Upper lobe of left lung (tissue), 4 donors: ENCODE measurements around the gene SLC25A23.

Experiments
- CTCF ChIP-seq, 6 experiments: fragments of 450-650 bp in 4 of 6; fragments of 200-600 bp in 2 of 6; sonication (generic) in 2 of 6; IDR thresholded peaks; one replicate each; pipeline ENCODE4 v1.5.1; 2016 to 2019; ENCODE audit warnings: antibody characterized with exemption in 6 of 6
- EP300 ChIP-seq, 4 donors: sonication (generic); formaldehyde crosslinking; IDR thresholded peaks; one replicate each; pipeline ENCODE4 v1.5.1; 2017; ENCODE audit warnings: antibody characterized with exemption in 4 of 4, control low read depth in 2 of 4
- POLR2A ChIP-seq, 4 donors: fragments of 450-650 bp; IDR thresholded peaks; one replicate each; pipeline ENCODE4 v1.5.1; 2016 to 2017; ENCODE audit warnings: antibody characterized with exemption in 4 of 4, mild to moderate bottlenecking in 2 of 4
- POLR2AphosphoS5 ChIP-seq, 2 donors: sonication (generic); formaldehyde crosslinking; IDR thresholded peaks; one replicate each; pipeline ENCODE4 v1.5.1; 2017; ENCODE audit warnings: antibody characterized with exemption in 2 of 2

- TF ChIP-seq CTCF (IDR thresholded peaks at IDR 0.05) (no peak), EP300 (IDR thresholded peaks at IDR 0.05) (no peak), POLR2A (IDR thresholded peaks at IDR 0.05) (no peak), POLR2AphosphoS5 (IDR thresholded peaks at IDR 0.05) (no peak)
Measured at GRCh38 chr19:6466526-6467248, 7.1 kb upstream of the SLC25A23 start.
